Measurements from ENCODE around the gene FTO. TPM values are rescaled to one million over a fixed set of nuclear protein-coding genes. Genes with fewer than 3 reads are reported as not detected.
A peak's percentile ranks its signal among the peaks of the same experiment; 100 is the strongest.

Gene FTO
- total and polyA plus RNA-seq, 2 of the 13 experiments (the other 11 are each of a cell fraction or from before 2014, with no cell fraction given), result 41.6 to 55.8 TPM

- TF ChIP-seq KDM1A (CRISPR knock-in tag; IDR thresholded peaks at IDR 0.05) (no peak), HNRNPLL (IDR thresholded peaks at IDR 0.05; ENCODE audit: low read depth, low read length, poor library complexity, severe bottlenecking) (no peak), HOXA3 (CRISPR knock-in tag; IDR thresholded peaks at IDR 0.05) (peak; percentile 55; the same call in 1 of the 2 replicates), ZNF503 (CRISPR knock-in tag; IDR thresholded peaks at IDR 0.05) (peak; percentile 94), PHF21A (CRISPR knock-in tag; IDR thresholded peaks at IDR 0.05) (peak; percentile 63), TERF1 (CRISPR knock-in tag; IDR thresholded peaks at IDR 0.05) (no peak), SETDB1 (CRISPR knock-in tag; IDR thresholded peaks at IDR 0.05; ENCODE audit: borderline replicate concordance) (no peak), PRMT3 (CRISPR knock-in tag; IDR thresholded peaks at IDR 0.05; ENCODE audit: borderline replicate concordance, low read depth) (no peak), THRA (CRISPR knock-in tag; IDR thresholded peaks at IDR 0.05; ENCODE audit: borderline replicate concordance) (peak; percentile 90), ZNF615 (CRISPR knock-in tag; IDR thresholded peaks at IDR 0.05; ENCODE audit: borderline replicate concordance) (no peak), GATAD2A (CRISPR knock-in tag; IDR thresholded peaks at IDR 0.05) (peak; percentile 87), HIC2 (CRISPR knock-in tag; IDR thresholded peaks at IDR 0.05; ENCODE audit: low read depth) (no peak), HNF4G (IDR thresholded peaks at IDR 0.05; ENCODE audit: borderline replicate concordance, low read depth, low read length) (peak; percentile 58; the same call in 1 of the 2 replicates), HNF4G (CRISPR knock-in tag; IDR thresholded peaks at IDR 0.05; ENCODE audit: borderline replicate concordance, low read depth) (no peak), CBX2 (IDR thresholded peaks at IDR 0.05; ENCODE audit: low read depth, low read length) (no peak), CBX2 (CRISPR knock-in tag; IDR thresholded peaks at IDR 0.05; ENCODE audit: low read depth) (no peak), EHMT2 (IDR thresholded peaks at IDR 0.05; ENCODE audit: borderline replicate concordance, low read depth, low read length) (peak; percentile 64; the same call in 1 of the 2 replicates)
These were observed 399.2 kb downstream of the FTO start (continued) for GRCh38 chr16:54102888-54103866.
